GM21723 (cell line): ENCODE data around the gene TNIK.
"Not testable (repeated sequence)": the region's sequence is repeated elsewhere in the genome, so short reads cannot be mapped to it uniquely, and the experiment has no call there.

Experiments
- ATAC-seq: cut with Tn5 transposase; IDR thresholded peaks from one replicate; pipeline ENCODE4 v1.9.1; 2021; ENCODE audit warnings: mild to moderate bottlenecking, moderate library complexity; ENCODE audit not compliant: unreplicated experiment

The TNIK gene

DNA sequence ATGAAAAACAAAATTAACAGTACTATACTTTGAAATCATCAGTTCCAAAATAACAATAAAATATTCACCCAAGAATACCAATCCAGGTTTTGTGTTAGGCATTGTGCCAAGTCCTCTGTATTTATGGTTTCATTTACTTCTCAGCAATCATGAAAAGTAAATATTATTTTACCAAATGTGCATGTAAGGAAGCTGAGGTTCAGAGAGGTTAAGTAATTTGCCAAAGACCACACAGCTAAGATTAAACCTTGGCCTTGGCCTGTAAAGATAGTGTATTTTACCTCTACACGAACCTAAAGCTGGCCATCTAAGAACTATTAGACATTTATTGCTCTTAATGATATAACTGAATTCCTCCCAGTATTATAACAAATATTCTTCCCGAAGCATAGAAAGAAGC is 309.3 kb downstream of the TNIK start:
- ATAC-seq, result no peak

DNA sequence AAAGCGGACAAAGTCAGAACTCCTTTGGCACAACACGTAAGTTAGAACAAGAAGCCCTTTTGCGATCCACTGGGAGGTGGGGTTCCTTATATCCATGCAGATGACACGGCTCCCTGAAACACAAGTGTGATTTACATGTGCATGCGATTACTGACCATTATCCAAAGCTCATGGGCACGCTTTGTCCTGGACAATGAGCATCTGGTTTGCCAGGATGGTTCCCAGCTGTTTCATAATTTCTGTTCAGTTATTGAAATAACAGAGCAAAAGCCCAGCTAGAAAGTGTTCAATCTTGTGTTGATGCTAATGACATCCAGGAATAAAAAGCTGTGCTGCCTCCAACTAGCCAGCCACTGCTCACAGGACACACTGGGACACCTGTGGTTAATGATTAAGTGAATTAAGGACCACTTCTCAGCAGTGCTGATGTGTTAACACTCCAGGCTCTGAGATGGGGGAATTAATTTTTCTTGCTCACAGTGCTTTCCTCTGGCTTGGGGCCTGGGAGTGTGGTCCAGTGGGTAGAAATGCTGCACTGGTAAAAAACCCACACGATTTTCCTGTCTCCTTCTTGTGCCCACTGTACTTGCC is 310.6 kb downstream of the TNIK start:
- ATAC-seq, result no peak

DNA sequence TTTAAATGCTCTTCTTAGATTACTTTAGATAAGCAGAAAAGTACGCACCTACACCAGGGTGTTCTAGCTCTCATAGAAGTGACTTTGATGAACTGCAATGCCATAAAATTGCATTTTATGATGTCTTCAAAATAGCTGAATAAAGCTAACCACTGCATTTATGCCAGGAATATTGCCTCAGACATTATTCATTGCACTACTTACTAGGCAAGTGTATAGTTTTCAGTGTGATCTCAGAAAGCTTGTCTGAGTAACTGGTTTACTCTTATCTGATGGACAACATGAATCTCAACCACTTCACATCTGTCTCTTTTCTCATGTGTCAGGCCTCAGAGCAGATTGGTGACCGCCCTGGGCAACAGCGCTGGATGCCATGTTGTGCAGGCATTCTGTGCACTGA is 314.4 kb downstream of the TNIK start:
- ATAC-seq, result no peak

- ATAC-seq, result no peak
Measured at GRCh38 chr3:171142985-171143384, 317.2 kb downstream of the TNIK start.

GRCh38 chr3:171140246-171140645 is 320.0 kb downstream of the TNIK start:
- ATAC-seq, result no peak

DNA sequence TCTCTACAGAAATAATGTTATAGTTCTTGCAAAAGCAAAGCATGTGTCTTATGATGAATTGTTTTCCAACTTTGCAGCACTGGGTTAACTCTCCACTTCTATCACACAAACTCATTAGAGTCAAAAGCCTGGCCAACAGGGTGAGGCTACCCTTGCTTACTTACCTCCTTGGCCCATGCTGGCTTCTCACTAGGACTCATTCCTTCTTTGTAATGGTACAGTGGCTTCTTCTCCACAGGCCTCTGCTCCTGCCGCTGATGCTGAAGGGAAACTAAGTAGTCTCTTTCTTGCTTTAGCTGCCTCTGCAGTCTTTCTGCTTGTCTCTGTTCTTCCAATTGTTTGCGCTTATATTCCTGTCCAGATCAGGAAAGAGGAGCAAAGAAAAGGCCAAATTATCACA is 322.2 kb downstream of the TNIK start:
- no peak for ATAC-seq

GRCh38 chr3:171135549-171135948 is 324.7 kb downstream of the TNIK start:
- no peak for ATAC-seq

DNA sequence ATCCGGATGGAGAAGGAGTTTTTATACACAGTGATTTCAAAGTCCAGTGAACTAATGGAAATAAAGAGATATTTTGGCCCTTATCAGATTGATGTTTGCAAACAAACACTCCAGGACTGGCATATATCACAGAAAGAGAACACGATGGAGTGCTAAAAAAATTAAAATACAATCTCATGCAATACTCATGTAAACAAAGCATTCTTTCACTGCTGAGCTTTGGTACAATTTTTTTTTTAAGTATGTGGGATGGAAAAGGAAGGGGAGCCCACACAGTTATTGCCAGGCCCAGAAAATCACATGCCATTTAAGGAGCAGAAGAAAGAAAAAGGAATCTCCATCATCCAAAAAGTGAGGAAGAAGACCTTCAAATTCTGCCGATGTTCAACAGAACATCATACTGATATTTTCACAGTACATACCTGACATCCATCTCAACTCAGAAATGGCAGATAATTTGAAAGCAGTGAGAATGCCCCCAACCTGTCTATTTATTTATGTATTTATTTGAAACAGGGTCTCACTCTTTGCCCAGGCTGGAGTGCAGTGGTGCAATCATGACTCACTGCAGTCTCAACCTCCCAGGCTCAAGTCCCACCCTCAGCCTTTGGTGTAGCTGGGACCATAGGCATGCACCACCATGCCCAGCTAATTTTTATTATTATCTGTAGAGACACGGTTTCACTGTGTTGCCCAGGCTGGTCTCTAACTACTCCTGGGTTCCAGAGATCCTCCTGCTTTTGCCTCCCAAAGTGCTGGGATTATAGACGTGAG is 326.2 kb downstream of the TNIK start:
- ATAC-seq, result no peak

DNA sequence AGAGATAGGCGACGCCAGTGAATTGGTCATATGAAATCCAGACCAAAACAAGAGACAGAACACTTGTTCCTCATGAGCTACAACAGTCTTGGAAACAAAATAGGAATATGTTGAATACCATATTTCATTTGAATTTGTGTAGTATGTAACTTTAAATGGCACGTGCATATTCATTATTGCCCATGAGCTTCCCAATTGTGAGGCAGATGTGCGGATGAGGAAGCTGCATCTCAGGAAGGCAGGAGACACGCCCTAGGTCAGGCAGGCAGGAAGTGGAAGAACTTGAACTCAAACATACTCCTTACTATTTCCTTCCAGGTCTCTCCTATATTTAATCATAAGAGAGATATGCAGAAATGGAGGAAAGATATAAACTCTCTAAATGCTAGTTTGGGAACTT is 326.9 kb downstream of the TNIK start:
- ATAC-seq, result no peak

- ATAC-seq, result no peak
Measured at GRCh38 chr3:171132873-171133272, 327.3 kb downstream of the TNIK start.

- ATAC-seq, result no peak
Measured at GRCh38 chr3:171129827-171130226, 330.4 kb downstream of the TNIK start.

DNA sequence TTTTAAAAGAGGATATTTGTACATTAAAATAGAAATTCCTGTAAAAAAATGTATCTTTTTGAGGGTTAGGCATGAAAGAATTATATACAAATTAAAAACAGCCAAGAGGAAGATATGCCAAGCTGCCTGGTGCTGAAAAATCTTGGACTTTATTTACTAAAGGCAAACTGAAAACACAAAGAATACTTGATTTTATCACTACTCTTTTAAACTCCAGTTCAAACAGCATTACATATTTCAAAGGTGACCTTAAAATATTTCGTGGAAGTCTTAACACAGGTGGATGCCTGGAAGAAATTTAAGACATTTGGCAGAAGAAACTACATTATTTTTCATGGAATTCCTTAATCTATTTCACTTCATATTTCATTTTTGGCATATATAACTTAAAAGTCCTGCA is 332.6 kb downstream of the TNIK start:
- no peak for ATAC-seq

GRCh38 chr3:171126478-171127209 is 333.6 kb downstream of the TNIK start:
- no peak for ATAC-seq

GRCh38 chr3:171125010-171125409 is 335.2 kb downstream of the TNIK start:
- ATAC-seq, result no peak

- ATAC-seq, result no peak
Measured at GRCh38 chr3:171123915-171124314, 336.3 kb downstream of the TNIK start.

- ATAC-seq, result no peak
Measured at GRCh38 chr3:171122861-171123260, 337.3 kb downstream of the TNIK start.

GRCh38 chr3:171122240-171122639 is 338.0 kb downstream of the TNIK start:
- ATAC-seq, result no peak

- no peak for ATAC-seq
Measured at GRCh38 chr3:171121801-171122200, 338.4 kb downstream of the TNIK start.

DNA sequence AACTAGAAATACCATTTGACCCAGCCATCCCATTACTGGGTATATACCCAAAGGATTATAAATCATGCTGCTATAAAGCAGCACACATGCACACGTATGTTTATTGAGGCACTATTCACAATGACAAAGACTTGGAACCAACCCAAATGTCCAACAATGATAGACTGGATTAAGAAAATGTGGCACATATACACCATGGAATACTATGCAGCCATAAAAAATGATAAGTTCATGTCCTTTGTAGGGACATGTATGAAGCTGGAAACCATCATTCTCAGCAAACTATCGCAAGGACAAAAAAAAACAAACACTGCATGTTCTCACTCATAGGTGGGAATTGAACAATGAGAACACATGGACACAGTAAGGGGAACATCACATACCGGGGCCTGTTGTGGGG is 340.8 kb downstream of the TNIK start:
- ATAC-seq, result not testable (repeated sequence)

DNA sequence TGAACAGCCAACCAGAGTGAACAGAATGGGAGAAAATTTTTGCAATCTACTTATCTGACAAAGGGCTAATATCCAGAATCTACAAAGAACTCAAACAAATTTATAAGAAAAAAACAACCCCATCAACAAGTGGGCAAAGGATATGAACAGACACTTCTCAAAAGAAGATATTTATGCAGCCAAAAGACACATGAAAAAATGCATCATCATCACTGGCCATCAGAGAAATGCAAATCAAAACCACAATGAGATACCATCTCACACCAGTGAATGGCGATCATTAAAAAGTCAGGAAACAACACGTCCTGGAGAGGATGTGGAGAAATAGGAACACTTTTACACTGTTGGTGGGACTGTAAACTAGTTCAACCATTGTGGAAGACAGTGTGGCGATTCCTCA is 341.2 kb downstream of the TNIK start:
- ATAC-seq, result not testable (repeated sequence)

- no peak for ATAC-seq
Measured at GRCh38 chr3:171116824-171117395, 343.3 kb downstream of the TNIK start.

- ATAC-seq, result no peak
Measured at GRCh38 chr3:171116365-171116764, 343.8 kb downstream of the TNIK start.
